HG03139 (cell line): ENCODE measurements around the gene CDK11A.

Source experiments
- ATAC-seq: cut with Tn5 transposase; IDR thresholded peaks from one replicate; pipeline ENCODE4 v1.9.1; 2021; ENCODE audit not compliant: unreplicated experiment

The CDK11A gene

GRCh38 chr1:1724035-1724864 is at the start of gene CDK11A:
Gene CDK11A, minus strand, starts transcription at chr1:1724357. Its CDS starts 1,539 bp downstream, at chr1:1722818.
- peak; percentile 90 for ATAC-seq

DNA sequence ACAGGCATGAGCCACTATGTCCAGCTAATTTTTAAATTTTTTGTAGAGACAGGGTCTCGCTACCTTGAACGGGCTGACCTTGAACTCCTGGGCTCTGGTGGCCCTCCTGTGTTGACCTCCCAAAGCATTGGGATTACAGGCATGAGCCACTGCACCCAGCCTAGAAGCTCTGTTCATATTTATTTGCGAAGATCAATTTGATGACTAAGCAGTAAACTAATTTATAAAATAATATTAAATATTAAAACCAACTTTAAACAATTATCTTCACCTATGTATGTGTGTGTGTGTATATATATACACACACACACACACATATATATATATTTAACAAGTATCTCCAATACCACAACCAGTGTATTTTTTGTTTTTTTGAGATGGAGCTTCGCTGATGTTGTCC is 49.7 kb upstream of the CDK11A start:
- ATAC-seq = no peak

DNA sequence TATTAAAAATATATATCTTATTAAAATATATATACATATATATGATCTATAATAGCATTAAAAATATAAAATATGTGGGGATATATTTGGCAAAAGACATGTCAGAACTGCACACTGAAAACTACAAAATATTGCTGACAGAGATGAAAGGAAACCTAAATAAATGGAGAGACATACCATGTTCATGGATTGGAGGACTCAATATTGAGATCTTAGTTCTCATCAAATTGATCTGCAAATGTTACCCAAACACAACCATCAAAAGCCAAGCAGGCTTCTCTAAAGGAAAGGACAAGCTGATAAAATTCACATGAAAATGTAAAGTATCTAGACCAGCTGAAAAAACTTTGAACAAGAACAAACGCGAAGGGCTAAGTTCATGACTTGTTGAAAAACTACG is 46.9 kb upstream of the CDK11A start:
- ATAC-seq = no peak

DNA sequence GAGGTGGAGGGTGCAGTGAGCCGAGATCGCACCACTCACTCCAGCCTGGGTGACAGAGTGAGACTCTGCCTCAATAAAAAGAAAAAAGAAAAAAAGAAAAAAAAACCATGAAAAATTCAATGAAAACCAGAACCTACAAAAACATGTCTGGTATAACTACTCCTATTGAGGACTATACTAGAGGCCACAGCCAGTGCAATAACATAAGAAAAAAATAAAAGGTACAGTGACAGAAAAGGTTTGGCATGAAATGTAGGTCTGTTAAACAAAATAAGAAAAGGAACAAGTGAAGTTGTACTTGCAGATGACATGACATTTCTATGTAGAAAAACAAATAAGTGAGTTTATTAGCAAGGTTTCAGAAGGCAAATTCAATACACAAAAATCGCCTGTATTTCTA is 45.9 kb upstream of the CDK11A start:
- no peak for ATAC-seq

DNA sequence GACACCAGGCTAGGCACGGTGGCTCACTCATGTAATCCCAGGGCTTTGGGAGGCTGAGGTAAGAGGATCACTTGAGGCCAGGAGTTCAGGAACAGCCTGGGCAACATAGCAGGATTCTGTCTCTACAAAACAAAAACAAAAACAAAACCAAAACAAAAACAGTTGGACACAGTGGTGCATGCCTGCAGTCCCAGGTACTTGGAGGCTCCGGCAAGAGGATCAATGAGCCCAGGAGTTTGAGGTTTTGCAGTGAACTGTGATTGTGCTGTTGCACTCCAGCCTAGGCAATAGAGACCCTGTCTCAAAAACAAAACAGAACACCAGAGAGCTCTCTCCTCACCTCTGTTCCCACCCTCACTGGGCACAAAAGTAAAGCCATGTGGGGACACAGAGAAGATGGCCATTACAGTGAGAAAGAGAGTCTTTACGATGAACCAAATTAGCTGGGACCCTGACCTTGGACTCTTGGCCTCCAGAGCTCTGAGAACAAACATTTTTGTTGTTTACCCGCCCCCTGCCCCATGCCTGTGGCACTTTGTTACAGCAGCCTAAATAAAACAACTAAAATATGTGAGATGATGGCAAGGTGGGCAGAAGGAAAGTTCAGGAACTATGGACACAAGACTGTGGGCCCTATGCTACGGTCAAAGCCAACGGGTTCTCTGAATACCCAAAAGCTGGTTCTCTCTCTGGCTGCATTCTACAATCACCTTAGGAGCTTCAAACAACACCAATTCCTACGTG is 44.3 kb upstream of the CDK11A start:
- no peak for ATAC-seq

DNA sequence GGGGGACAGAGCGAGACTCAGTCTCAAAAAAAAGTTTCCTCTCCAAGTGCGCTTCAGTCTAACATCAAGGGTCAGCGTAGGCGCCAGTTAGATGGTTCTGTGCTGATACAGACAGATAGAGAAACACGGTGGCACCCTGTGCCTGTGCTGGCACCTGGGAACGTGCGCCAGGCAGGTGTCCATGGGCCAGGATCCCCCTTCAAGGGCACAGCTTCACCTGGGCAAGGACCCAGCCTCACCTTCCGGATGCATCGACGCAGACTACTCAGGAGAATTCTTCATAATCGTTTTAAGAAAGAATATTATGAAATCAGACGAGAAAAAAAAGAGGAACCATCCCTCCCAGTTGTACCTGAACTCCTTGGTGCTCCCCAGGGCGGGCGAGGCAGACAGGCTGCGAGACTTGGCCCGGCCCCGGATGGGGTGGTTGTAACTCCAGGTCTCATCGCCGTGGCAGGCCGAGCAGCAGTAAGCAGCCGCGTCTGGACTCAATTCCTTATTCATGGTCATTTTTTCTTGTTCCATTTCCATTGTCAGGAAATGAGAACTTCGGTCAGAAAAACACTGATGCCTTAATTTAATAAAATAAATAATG is 40.8 kb upstream of the CDK11A start:
- ATAC-seq = no peak

GRCh38 chr1:1763657-1764621 is 39.8 kb upstream of the CDK11A start:
- no peak for ATAC-seq

- ATAC-seq = no peak
These were observed 37.6 kb upstream of the CDK11A start for GRCh38 chr1:1761504-1762376.

DNA sequence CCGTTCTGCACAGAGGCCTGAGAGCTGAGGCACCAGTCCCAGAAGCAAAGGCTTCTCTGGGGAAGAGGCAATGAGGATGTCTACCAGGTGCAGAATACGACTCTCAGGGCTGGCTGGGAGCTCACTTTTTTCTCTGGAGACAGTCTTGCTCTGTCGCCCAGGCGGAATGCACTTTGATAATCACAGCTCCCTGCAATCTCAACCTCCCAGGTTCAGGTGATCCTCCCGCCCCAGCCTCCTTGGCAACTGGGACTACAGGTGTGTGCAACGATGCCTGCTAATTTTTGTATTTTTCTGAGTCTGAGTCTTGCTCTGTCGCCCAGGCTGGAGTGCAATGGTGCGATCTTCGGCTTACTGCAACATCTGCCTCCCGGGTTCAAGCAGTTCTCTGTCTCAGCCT is 36.6 kb upstream of the CDK11A start:
- ATAC-seq = no peak

DNA sequence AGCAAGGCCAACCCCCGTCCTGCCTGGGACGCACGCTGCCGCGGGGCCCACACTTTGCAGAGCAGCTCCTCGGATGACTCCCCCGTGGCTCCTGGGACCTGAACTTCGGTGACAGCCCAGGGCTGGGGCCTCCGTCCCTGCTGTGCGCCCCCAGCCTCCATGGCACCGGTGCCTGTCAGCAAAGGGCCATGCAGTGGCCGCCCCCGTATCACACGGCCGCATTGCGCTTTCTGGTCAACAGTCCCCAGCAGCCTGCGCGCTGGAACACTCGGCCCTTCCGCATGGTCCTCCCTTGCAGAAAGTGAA is 36.1 kb upstream of the CDK11A start:
- no peak for ATAC-seq

- no peak for ATAC-seq
These were observed 35.5 kb upstream of the CDK11A start for GRCh38 chr1:1759456-1760344.

DNA sequence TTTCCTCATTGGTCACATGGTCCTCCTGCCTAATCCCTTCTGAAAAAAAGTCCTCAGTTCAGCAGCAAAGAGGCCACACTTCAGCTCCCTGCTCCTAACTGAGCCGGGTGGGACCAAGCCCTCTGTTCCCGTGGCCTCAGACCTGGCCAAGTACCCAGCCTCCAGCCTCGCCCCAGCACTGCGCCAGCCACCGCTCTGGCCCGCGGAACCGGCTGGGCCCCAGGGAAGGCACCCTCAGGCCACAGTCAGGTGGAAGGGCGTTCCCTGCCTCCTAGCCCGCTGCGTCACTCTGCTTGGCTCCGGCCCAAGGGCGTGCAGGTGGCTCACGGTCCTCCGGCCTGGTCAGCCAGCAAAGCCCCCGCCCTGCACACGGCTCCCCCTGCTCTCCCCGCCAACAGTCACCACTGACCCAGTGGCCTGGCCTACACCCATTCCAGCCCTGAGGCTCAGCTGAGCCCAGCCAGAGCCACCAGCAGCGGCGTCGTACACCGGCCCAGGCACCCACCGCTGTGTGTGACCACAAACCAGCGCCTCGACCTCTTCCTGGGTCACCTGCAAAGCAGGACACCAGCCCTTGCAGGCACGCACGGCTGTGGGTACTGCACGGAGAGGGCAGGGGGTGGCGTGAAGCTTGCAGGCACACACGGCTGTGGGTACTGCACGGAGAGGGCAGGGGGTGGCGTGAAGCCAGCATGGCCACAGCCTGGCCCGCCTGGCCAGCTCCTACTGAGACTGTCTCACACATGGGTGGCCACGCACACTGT is 34.7 kb upstream of the CDK11A start:
- ATAC-seq = no peak

DNA sequence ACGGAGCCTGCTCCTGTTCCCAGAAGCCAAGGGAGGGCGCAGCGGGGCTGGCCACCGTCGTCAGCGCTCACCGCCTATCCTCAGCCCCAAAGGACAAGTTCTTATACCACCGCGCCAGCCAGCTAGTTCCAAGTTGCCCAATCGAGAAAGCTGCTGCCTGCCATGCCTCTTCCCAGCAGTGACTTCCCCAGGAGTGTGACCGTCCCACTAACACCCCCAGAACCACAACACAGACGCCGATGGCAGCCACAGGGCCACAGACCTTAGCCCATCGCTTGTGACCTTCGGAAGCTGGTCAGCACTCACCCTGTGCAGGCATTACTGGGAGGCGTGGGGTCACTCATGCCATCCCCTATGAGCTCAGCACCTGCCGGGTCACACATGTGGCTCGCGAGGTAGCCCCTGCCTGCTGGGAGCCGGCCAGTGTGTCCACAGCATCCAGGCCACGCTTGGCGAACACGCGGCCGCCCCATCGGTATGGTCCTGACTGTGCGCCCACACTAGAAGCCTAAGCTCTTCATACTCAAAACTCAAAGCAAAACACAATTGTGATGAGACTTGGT is 34.0 kb upstream of the CDK11A start:
- no peak for ATAC-seq

- ATAC-seq = no peak
These were observed 33.4 kb upstream of the CDK11A start for GRCh38 chr1:1757422-1758058.

- no peak for ATAC-seq
These were observed 32.7 kb upstream of the CDK11A start for GRCh38 chr1:1756661-1757421.

- no peak for ATAC-seq
These were observed 31.7 kb upstream of the CDK11A start for GRCh38 chr1:1755852-1756251.

DNA sequence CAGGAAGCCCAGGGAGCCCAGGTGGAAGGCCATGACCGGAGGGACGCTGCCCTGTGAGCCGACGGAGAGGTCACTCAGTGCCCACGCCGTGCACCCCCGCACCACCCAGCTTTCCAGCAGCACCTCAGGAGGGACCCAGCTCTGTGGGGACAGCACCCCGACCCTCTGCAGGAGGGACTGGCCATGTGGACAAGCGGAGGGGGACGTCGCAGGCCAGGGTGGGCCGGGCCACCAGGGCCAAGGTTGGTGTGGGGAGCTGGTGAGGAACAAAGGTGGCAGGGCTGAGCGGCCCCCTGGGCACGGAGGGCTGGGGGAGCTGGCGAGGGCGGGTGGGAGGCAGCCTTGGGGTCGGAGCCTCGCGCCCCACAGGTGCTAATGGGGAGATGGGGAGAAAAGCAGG is 31.3 kb upstream of the CDK11A start:
- no peak for ATAC-seq
